HFF-Myc (cell line): ENCODE measurements around the gene SEC31A.

Experiments
- DNase-seq: peaks from one replicate; pipeline ENCODE4 v3.0.0-alpha.2; 2011; ENCODE audit warnings: low read depth; ENCODE audit errors: extremely low read depth
- H3K4me3 ChIP-seq: replicated peaks from 2 replicates; pipeline ENCODE4 v1.5.1; 2011; ENCODE audit warnings: low read depth, mild to moderate bottlenecking, control low read depth, low read length
- TF ChIP-seq, protein P1 (sequence below): IDR thresholded peaks from 2 replicates; pipeline ENCODE4 v1.5.1; 2012; ENCODE audit warnings: mild to moderate bottlenecking, low read depth, low read length, control low read depth; ENCODE audit errors: missing control alignments

The SEC31A gene

DNA sequence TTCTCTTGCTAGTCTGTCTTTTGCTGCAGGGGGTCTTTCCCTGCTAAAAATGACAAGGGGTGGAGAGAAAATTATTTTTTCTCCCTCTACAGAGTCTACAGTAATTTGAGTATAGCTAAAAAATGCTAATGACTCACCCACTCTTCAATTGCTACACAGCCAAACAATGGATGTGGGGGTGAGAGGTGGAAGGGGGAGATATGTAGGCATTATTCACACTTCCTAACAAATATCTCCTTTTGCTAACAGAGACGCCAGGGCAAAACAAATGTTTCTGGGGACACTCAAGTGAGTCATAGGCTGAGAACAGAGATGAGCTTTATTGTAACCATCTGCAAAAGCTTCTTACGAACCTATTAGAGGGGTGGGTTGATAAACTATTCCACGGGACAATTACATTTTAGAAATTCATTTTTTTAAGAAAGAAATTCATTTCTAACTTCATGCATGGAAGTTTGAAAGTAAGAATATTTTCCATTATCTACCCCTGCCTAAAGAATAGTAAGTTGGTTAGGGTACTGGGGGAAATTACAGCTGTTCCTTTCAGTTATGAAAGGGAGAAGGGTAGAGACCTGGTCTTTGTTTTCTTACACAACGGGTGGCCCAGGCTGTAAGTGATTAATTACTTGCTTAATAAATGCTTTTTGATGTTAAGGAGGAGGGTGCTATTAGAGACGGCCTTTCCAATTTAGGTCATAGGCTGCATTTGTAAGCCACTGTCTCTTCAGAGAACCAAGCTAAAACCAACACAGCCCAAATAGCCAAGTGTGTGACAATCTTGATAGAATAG, 105.1 kb downstream of the SEC31A start:
- peak overlapping the region; percentile 10; the same call in 1 of the 2 replicates for H3K4me3 ChIP-seq
- DNase-seq, result peak; percentile 74
- TF ChIP-seq, protein P1, sequence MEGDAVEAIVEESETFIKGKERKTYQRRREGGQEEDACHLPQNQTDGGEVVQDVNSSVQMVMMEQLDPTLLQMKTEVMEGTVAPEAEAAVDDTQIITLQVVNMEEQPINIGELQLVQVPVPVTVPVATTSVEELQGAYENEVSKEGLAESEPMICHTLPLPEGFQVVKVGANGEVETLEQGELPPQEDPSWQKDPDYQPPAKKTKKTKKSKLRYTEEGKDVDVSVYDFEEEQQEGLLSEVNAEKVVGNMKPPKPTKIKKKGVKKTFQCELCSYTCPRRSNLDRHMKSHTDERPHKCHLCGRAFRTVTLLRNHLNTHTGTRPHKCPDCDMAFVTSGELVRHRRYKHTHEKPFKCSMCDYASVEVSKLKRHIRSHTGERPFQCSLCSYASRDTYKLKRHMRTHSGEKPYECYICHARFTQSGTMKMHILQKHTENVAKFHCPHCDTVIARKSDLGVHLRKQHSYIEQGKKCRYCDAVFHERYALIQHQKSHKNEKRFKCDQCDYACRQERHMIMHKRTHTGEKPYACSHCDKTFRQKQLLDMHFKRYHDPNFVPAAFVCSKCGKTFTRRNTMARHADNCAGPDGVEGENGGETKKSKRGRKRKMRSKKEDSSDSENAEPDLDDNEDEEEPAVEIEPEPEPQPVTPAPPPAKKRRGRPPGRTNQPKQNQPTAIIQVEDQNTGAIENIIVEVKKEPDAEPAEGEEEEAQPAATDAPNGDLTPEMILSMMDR, result no peak

- no peak for DNase-seq
- TF ChIP-seq, protein P1, result no peak
- no peak overlapping the region; the same call in 1 of the 2 replicates for H3K4me3 ChIP-seq
Observed at GRCh38 chr4:82784681-82785610, 106.0 kb downstream of the SEC31A start.

DNA sequence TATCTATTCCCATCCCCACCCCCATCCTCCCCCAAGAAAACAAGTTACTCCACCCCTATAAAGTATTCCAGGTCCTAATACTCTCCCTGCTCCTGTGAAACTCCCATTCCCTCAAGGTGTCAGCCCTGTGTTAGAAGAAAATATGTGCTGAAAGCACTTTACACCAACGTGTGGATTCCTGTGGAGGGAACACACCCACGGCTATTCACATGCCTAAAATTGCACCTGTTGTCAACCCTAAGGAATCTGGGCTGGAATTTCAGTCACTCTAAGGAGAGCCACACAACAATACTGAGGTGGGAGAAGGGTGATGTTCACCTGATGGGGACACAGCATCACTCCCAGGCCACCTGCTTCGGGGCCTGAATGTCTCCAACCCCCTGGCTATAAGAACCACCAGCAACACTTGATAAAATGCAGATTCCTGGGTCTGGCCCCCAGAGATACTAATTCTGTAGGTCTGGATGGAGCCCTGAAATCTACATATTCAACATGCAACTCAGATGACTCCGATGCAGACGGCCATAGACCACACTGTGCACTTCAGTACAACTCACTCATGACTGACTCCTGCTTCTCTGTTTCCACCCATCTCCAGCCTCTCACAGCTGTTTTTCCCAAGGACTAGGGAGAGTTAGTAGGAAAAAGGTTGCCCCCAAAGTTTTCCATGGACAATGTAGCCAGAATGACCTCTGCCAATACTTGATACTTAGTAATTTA, 108.2 kb downstream of the SEC31A start:
- TF ChIP-seq, protein P1, result no peak
- no peak overlapping the region for H3K4me3 ChIP-seq
- DNase-seq, result no peak

DNA sequence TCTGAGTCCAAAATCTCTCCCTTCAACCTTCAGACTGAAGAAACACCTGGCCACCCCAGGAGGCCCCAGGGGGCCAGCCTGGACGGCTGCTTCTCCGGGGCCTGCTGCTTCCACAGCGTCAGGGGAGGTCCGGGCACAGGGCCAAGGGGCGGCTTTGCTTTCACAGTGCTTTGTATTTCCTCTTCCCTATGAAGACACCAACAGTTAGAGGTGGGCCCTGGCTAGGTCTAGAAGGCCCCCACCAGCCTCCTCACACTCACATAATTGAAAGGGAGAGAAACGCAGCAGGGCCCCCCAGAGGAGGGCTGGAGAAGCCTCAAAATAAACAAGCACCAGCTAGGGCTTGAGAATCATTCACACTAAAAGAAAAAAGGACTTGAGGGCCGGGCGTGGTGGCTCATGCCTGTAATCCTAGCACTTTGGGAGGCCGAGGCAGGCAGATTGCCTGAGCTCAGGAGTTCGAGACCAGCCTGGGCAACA, 110.2 kb downstream of the SEC31A start:
- no peak overlapping the region for H3K4me3 ChIP-seq
- no peak for DNase-seq
- TF ChIP-seq, protein P1, result no peak

- no peak for DNase-seq
- no peak overlapping the region for H3K4me3 ChIP-seq
- TF ChIP-seq, protein P1, result no peak
Observed at GRCh38 chr4:82780170-82780751, 110.7 kb downstream of the SEC31A start.

DNA sequence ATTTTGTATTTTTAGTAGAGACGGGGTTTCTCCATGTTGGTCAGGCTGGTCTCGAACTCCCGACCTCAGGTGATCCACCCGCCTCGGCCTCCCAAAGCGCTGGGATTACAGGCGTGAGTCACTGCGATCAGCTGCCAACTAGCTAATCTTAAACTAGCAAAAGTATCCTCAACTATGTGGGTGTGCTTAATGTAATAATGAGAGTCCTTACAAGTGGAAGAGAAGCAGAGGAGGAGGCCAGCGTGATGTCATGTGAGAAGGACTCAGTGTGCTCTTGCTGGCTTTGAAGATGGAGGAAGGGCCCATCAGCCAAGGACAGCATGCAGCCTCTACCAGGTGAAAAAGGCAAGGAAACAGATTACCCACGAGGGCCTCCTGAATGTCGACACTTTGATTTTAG, 111.9 kb downstream of the SEC31A start:
- TF ChIP-seq, protein P1, result no peak
- no peak overlapping the region for H3K4me3 ChIP-seq
- no peak for DNase-seq
